Esophagus muscularis mucosa (tissue), 4 donors: ENCODE measurements around the gene ZDHHC24. TPM values are rescaled to one million over a fixed set of nuclear protein-coding genes. Genes with fewer than 3 reads are reported as not detected.

Experiments used
- DNase-seq: peaks from one replicate; pipeline ENCODE4 v3.0.0-alpha.2; 2017; ENCODE audit errors: extremely low spot score
- H3K27ac ChIP-seq, 4 donors: fragments of 200-600 bp; sonication (generic); replicated peaks in 1 of 4; 1 replicate in 3 of 4; 2 replicates in 1 of 4; pipeline ENCODE4 v1.5.1; 2016 to 2019; ENCODE audit warnings: mild to moderate bottlenecking in 1 of 4
- H3K27me3 ChIP-seq, 4 donors: fragments of 200-600 bp; sonication (generic); one replicate each; pipeline versions ENCODE4 v1.5.1 to v1.6.0; 2016 to 2019
- H3K36me3 ChIP-seq, 4 donors: fragments of 200-600 bp; sonication (generic); one replicate each; pipeline ENCODE4 v1.5.1; 2016 to 2019
- H3K4me1 ChIP-seq, 4 donors: fragments of 200-600 bp; sonication (generic); one replicate each; pipeline ENCODE4 v1.5.1; 2016 to 2019
- H3K4me3 ChIP-seq, 4 donors: fragments of 200-600 bp; sonication (generic); 1 replicate in 2 of 4; 2 replicates in 2 of 4; pipeline ENCODE4 v1.5.1; 2016 to 2019; ENCODE audit warnings: mild to moderate bottlenecking in 4 of 4, moderate library complexity in 1 of 4
- H3K9me3 ChIP-seq, 4 donors: fragments of 200-600 bp; sonication (generic); 1 replicate in 3 of 4; 2 replicates in 1 of 4; pipeline ENCODE4 v1.5.1; 2016 to 2019
- EP300 ChIP-seq: sonication (generic); formaldehyde crosslinking; IDR thresholded peaks from one replicate; pipeline ENCODE4 v1.6.1; 2017; ENCODE audit warnings: antibody characterized with exemption
- POLR2A ChIP-seq: fragments of 450-650 bp; IDR thresholded peaks from one replicate; pipeline ENCODE4 v1.6.1; 2017; ENCODE audit warnings: antibody characterized with exemption, moderate library complexity, mild to moderate bottlenecking, low read depth
- POLR2AphosphoS5 ChIP-seq, 2 donors: sonication (generic); formaldehyde crosslinking; IDR thresholded peaks; one replicate each; pipeline ENCODE4 v1.6.1; 2017; ENCODE audit warnings: antibody characterized with exemption in 2 of 2
- WGBS: methylation state at CpG from one replicate; pipeline ENCODE4 v1.1.5; 2018; 5-methylcytosine and 5-hydroxymethylcytosine counted together
- intact Hi-C: fragments of 100-400 bp; cut with DNase I; formaldehyde crosslinking; loops from one replicate; pipeline ENCODE4 v1.15.1; 2023
- total RNA-seq, 4 donors: library from RNA; depleted of rRNA; stranded (reverse); fragments of >200 nt; gene quantifications; one replicate each; pipeline versions ENCODE4 v1.1.0 to v1.2.1, GENCODE V29; 2016
- TF ChIP-seq, protein P1 (sequence below), 3 experiments: fragments of 200-600 bp in 2 of 3; fragments of 450-650 bp in 1 of 3; sonication (generic) in 2 of 3; IDR thresholded peaks; one replicate each; pipeline ENCODE4 v1.5.1; 2017 to 2019; ENCODE audit warnings: antibody characterized with exemption in 3 of 3, mild to moderate bottlenecking in 2 of 3, moderate library complexity in 1 of 3

Gene ZDHHC24
- total RNA-seq, 4 donors from 2014 or later, result 7.6 to 16.2 (median 12.2) TPM

DNA sequence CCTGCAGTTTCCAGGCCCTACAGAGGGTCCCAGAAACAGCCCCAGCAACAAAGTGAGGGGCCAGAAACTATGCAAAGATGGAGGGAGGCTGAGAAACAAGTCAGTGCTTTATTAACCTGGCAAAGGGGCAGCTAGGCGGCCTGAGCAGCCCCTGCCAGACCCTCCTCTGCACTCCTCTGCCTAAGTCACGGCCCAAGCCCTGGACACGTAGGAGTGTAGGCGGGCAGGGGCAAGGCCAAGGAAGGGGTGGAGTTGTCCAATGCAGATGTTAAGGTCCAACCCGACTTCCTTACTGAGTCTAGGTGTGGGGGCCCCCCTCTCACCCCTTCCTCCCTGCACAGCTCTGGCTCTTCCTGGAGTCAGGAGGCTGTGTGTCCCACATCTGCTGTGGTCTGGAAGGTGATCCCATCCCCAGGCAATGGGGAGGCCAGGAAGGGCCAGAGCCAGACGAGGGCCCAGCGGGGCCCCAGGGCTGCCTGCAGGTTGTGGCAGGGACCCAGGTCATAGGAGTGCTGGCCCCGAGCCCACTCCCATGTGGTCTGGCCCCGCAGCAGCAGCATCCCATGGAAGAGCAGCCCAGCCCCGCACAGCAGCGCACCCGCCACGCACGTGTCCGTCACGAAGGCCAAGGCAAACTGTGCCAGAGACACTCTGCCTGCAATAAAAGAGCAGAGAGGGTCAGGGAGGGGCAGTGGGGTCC is 6.5 kb downstream of the ZDHHC24 start:
- intact Hi-C loops, result no loop called here
- H3K9me3 ChIP-seq, result no peaks in the 10 kb centered on the region
- H3K4me3 ChIP-seq, result no peak overlapping the region
- no peak for TF ChIP-seq POLR2AphosphoS5 (IDR thresholded peaks at IDR 0.05)
- no peak for TF ChIP-seq POLR2A
- TF ChIP-seq, protein P1, sequence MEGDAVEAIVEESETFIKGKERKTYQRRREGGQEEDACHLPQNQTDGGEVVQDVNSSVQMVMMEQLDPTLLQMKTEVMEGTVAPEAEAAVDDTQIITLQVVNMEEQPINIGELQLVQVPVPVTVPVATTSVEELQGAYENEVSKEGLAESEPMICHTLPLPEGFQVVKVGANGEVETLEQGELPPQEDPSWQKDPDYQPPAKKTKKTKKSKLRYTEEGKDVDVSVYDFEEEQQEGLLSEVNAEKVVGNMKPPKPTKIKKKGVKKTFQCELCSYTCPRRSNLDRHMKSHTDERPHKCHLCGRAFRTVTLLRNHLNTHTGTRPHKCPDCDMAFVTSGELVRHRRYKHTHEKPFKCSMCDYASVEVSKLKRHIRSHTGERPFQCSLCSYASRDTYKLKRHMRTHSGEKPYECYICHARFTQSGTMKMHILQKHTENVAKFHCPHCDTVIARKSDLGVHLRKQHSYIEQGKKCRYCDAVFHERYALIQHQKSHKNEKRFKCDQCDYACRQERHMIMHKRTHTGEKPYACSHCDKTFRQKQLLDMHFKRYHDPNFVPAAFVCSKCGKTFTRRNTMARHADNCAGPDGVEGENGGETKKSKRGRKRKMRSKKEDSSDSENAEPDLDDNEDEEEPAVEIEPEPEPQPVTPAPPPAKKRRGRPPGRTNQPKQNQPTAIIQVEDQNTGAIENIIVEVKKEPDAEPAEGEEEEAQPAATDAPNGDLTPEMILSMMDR (IDR thresholded peaks at IDR 0.05), result no peak
- no peak for TF ChIP-seq EP300
- H3K27ac ChIP-seq, result no peak overlapping the region
- WGBS, result 81% methylated on average over 12 of the region's 16 CpGs
- no peak for DNase-seq
- H3K4me1 ChIP-seq, result peaks cover 7 to 18% (median 13%) of the 10 kb centered on the region in 4 donors
- no peaks in the 10 kb centered on the region for H3K27me3 ChIP-seq
- H3K36me3 ChIP-seq, result peaks cover 0 to 87% (median 66%) of the 10 kb centered on the region in 4 donors

DNA sequence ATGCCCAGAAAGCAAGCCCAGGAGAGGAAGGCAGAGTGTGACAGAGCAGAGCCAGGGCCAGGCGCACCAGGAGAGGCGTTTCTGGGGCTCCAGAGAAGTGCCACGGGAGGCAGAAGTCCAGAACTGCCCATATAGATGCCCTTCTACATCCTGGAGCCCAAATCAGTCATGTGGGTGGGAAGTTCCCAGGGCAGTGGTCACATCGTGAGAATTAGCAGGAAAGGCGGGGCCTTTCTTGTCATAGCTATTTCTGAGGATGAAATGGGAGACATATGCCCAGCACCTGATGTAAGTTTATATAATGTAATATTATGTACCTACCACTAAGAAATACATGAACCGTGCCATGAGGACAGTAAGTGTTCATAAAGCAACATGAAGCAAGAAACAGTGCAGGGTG is 13.1 kb downstream of the ZDHHC24 start:
- Histone ChIP-seq H3K27me3 (no peaks in the 10 kb centered on the region), H3K4me1 (no peaks in the 10 kb centered on the region), H3K36me3 (peaks cover 9 to 96% (median 62%) of the 10 kb centered on the region in 4 donors), H3K4me3 (no peak overlapping the region), H3K27ac (no peak overlapping the region), H3K9me3 (no peaks in the 10 kb centered on the region)
- DNase-seq, result no peak
- intact Hi-C loops, result no loop called here
- no peak for TF ChIP-seq POLR2AphosphoS5 (IDR thresholded peaks at IDR 0.05)
- no peak for TF ChIP-seq EP300
- TF ChIP-seq, protein P1 (IDR thresholded peaks at IDR 0.05), result no peak
- 84% methylated on average over 6 of the region's 6 CpGs for WGBS

DNA sequence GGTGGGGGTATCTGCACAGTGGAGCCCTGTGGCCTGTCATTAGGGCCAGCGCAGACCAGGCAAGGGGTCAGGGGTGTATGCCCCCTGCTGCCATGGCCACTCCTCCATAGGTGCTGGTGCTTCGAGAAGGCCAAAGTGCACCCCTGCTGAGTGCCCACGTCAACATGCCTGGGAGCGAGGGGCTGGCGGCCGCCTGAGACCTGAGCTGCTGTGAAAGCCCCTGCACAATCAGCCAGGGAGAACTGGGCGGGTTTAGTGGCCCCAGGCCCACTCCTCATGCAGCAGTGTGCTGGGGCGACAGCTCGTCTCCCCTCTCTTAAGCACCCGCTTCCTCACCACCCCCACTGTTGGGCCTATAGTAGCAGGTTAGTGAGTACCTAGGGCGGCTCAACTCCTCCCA is 14.0 kb downstream of the ZDHHC24 start:
- 88% methylated on average over 11 of the region's 11 CpGs for whole genome bisulfite sequencing
- intact Hi-C loops, result no loop called here
- Histone ChIP-seq H3K36me3 (peaks cover 9 to 97% (median 63%) of the 10 kb centered on the region in 4 donors), H3K27me3 (no peaks in the 10 kb centered on the region), H3K4me1 (no peaks in the 10 kb centered on the region), H3K4me3 (no peak overlapping the region), H3K9me3 (no peaks in the 10 kb centered on the region), H3K27ac (no peak overlapping the region)
- TF ChIP-seq POLR2A, result no peak
- no peak for TF ChIP-seq EP300
- no peak for TF ChIP-seq POLR2AphosphoS5 (IDR thresholded peaks at IDR 0.05)
- TF ChIP-seq, protein P1 (IDR thresholded peaks at IDR 0.05), result no peak
- no peak for DNase-seq

DNA sequence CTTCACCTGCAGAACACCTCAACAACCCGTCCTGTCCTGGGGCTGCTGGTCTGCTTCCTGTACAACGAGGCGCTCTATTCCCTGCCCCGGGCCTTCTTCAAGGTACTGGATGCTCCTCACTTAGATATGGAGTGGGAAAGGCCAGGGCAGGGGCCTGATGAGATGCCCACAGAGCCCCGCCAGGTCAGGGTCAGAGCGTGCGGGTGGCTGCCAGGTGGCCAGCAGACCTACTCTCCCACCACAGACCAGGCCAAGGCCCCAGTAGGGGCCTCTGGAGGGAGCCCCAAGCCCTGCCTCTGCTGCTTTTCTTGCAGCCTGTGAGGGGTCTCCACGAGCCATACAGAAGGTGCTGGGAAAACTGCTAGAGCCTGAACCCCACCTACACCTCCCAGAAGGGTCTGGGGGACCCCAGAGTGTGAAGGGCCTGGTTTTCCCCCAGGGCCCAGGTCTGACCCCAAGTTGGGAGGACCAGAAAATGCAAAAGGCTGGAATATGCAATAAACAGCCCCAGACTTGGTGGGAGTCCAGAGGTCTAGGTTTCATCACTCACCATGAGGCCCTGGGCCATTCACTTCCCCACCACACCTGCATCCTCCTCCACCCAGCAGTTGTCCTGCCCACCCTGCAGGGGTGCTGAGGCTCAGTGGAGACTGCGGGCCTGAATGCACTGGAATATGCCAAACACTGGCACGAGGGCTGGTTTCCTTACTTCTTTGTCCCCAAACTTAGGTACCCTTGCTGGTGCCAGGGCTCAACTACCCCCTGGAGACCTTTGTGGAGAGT is 14.7 kb downstream of the ZDHHC24 start:
- TF ChIP-seq, protein P1 (IDR thresholded peaks at IDR 0.05), result no peak
- TF ChIP-seq EP300, result no peak
- no peak for TF ChIP-seq POLR2AphosphoS5 (IDR thresholded peaks at IDR 0.05)
- TF ChIP-seq POLR2A, result no peak
- intact Hi-C loops, result no loop called here
- 93% methylated on average over 9 of the region's 10 CpGs for WGBS

More for the DNA sequence above, 14.7 kb downstream of the ZDHHC24 start:
- DNase-seq, result no peak
- no peaks in the 10 kb centered on the region for H3K4me1 ChIP-seq
- H3K27me3 ChIP-seq, result no peaks in the 10 kb centered on the region
- H3K9me3 ChIP-seq, result no peaks in the 10 kb centered on the region
- no peak overlapping the region for H3K27ac ChIP-seq
- peaks cover 9 to 97% (median 62%) of the 10 kb centered on the region in 4 donors for H3K36me3 ChIP-seq
- no peak overlapping the region for H3K4me3 ChIP-seq
